AG09319 (cell line): ENCODE data around the gene PACS2.
A peak's percentile ranks its signal among the peaks of the same experiment; 100 is the strongest.

Source experiments
- DNase-seq: peaks from one replicate; pipeline ENCODE4 v3.0.0-alpha.2; 2010; ENCODE audit warnings: low read depth; ENCODE audit errors: extremely low read depth
- TF ChIP-seq, protein P1 (sequence below): IDR thresholded peaks from 2 replicates; pipeline ENCODE4 v1.5.1; 2011; ENCODE audit warnings: low read depth, mild to moderate bottlenecking, inconsistent platforms, low read length, moderate library complexity

Gene PACS2

GRCh38 chr14:105316968-105317510 is 2.5 kb downstream of the PACS2 start:
- TF ChIP-seq, protein P1, sequence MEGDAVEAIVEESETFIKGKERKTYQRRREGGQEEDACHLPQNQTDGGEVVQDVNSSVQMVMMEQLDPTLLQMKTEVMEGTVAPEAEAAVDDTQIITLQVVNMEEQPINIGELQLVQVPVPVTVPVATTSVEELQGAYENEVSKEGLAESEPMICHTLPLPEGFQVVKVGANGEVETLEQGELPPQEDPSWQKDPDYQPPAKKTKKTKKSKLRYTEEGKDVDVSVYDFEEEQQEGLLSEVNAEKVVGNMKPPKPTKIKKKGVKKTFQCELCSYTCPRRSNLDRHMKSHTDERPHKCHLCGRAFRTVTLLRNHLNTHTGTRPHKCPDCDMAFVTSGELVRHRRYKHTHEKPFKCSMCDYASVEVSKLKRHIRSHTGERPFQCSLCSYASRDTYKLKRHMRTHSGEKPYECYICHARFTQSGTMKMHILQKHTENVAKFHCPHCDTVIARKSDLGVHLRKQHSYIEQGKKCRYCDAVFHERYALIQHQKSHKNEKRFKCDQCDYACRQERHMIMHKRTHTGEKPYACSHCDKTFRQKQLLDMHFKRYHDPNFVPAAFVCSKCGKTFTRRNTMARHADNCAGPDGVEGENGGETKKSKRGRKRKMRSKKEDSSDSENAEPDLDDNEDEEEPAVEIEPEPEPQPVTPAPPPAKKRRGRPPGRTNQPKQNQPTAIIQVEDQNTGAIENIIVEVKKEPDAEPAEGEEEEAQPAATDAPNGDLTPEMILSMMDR = no peak
- DNase-seq = no peak

DNA sequence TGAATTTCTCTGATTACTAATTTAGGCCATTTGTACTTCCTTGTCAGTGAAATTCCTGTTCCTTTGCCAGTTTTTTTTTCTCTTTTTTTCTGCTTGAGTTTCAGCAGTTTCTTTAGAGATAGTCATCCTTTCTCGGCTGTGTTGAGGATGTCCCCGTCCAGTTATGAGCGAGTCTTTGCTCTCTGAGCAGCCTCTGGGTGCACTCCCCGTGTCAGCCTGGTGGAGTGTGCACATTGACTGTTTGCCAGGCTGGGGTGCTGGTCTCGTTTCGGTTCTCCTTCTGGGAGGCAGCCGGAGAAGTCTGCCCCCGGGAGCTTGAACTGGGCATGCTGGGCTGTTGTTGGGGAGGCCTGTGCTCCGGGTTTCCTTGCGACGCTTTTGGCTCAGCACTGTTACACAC is 3.0 kb downstream of the PACS2 start:
- no peak for DNase-seq
- TF ChIP-seq, protein P1 = peak; percentile 10

DNA sequence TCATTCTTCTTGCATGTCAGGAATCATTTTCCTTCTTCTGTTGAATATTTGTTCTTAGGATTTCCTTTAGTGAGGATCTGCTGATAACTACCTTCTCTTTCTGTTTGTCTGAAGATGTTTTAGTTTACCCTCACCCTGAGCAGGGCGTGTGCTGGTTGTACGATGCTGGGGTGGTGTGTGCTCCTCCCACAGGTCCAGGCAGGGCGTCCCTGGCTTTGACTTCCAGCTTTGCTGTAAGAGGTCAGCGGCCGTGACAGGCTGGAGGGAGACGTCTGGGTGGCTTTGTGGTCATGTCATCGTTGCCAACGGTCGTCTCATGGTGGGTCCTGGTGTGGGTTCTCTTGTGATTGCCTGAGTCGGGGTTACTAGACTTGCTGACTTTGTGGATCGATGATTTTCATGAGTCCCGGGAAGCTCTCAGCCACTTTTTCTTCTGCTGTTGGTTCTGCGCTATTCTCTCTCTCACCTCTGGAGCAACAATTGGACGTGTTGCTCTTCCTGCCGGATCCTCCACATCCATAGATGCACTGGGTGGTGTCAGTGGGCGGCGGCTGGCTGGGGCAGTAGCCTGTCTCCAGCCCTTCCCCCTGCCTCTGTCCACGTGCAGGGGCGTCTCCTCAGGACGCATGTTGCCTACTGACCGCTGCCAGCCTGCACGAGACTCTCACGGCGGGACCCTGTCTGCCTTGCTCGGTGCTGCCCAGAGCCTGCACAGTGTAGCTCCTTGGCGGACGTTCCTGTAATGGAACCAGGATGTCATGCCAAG is 8.4 kb downstream of the PACS2 start:
- TF ChIP-seq, protein P1 = no peak
- no peak for DNase-seq

- TF ChIP-seq, protein P1 = no peak
- DNase-seq = no peak
These were observed 9.1 kb downstream of the PACS2 start for GRCh38 chr14:105323663-105324062.

GRCh38 chr14:105324080-105324778 is 9.7 kb downstream of the PACS2 start:
- no peak for DNase-seq
- TF ChIP-seq, protein P1 = no peak

DNA sequence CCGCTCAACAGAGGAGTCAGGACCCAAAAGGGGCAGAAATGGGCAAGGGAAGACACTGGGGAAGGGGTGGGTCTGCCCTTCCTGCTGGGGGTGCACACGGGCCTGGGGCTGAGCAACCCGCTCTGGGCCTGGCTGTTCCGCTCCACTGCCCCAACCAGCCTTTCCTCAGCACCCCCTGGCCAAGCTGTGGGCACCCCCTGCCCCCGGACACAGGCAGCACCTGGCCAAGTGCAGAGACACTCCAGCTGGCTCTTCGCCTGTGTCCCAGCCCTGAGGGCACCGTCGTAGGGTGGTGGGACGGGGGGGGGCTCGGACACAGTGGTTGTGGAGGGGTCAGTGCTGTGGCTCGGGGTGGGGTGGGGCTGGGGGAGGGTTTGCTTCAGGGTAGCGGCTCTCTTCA is 10.3 kb downstream of the PACS2 start:
- DNase-seq = no peak
- TF ChIP-seq, protein P1 = no peak

DNA sequence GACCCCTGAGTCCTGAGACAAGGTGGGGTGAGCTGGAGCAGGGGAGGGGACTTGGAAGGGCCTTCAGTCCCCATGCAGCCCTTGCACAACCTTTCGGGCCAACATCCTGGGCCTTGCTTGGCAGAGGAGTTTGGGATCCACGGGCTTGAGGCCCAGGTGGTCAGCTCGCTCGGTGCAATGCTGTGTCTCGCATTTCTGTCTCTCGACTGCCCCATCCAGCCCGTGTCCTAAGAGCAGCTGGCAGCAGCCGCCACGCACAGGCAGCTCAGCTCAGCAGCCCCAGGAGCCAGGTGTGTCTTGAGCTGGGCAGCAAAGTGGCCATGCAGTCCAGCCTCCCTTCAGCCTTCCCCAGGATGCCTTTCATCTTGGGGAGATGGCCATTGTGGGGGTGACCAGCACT is 10.8 kb downstream of the PACS2 start:
- DNase-seq = no peak
- TF ChIP-seq, protein P1 = no peak
